HCT116 (cell line): ENCODE results near the gene TM9SF1. TPM values are rescaled to one million over a fixed set of nuclear protein-coding genes. Genes with fewer than 3 reads are reported as not detected.

Experiments
- ATAC-seq: fragments of 200-7000 bp; cut with Tn5 transposase; 2 replicates; pipeline ENCODE4 v1.9.1; 2020; ENCODE audit warnings: mild to moderate bottlenecking, moderate library complexity
- BruUV-seq: library from RNA; stranded (reverse); fragments of 400-500 nt; replicated peaks from 2 replicates; lab custom pipeline; 2021; lab: Mats Ljungman, UMichigan
- CTCF ChIA-PET: fragments of 300-600 bp; sonication (Branson Sonifier 250); formaldehyde crosslinking; loops from one replicate; lab custom pipeline; 2021; ENCODE audit warnings: antibody characterized with exemption; lab: Charles Lee
- POLR2A ChIA-PET: fragments of 300-600, 350-600 bp; sonication (Branson Sonifier 250); formaldehyde crosslinking; loops from one replicate; lab custom pipeline; 2021; ENCODE audit warnings: antibody characterized with exemption; lab: Charles Lee
- RAD21 ChIA-PET, 2 experiments: fragments of 300-600 bp; sonication (Branson Sonifier 250); formaldehyde crosslinking; loops; one replicate each; lab custom pipeline; 2023; ENCODE audit warnings: low total read pairs in 2 of 2; ENCODE audit not compliant: uncharacterized antibody in 2 of 2, unreplicated experiment in 2 of 2, low non-redundant PET in 1 of 2; lab: Charles Lee
- DNase-seq: peaks from one replicate; pipeline ENCODE4 v3.0.0-alpha.2; 2010; ENCODE audit warnings: low read depth, low spot score
- H2AFZ ChIP-seq: fragments of 200-600 bp; shearing (Covaris generic), sonication (generic); 2 replicates; pipeline ENCODE4 v1.6.1; 2017; ENCODE audit warnings: low read depth, mixed run types, mixed read lengths, antibody characterized with exemption, low read length; ENCODE audit not compliant: poor library complexity, severe bottlenecking
- H3K27ac ChIP-seq: 2 replicates; pipeline ENCODE4 v1.5.1; 2012; ENCODE audit warnings: low read depth, low read length
- H3K27me3 ChIP-seq: fragments of 200-600 bp; sonication (generic); 2 replicates; pipeline ENCODE4 v1.6.1; 2016; ENCODE audit warnings: mixed run types, low read length, mixed read lengths; ENCODE audit not compliant: insufficient read depth
- H3K36me3 ChIP-seq, 2 experiments: fragments of 200-500 bp in 1 of 2; fragments of 200-600 bp in 1 of 2; sonication (Bioruptor generic) in 1 of 2; sonication (generic) in 1 of 2; 2 replicates each; pipeline versions ENCODE4 v1.5.1 to v1.6.1; 2014 to 2016; ENCODE audit warnings: low read length in 2 of 2, inconsistent platforms in 1 of 2, mixed read lengths in 1 of 2, mixed run types in 1 of 2; ENCODE audit not compliant: insufficient read depth in 2 of 2, control insufficient read depth in 1 of 2
- H3K4me1 ChIP-seq, 2 experiments: fragments of 200-600 bp in 1 of 2; sonication (generic) in 1 of 2; 2 replicates each; pipeline versions ENCODE4 v1.5.1 to v1.6.1; 2012 to 2017; ENCODE audit warnings: low read length in 2 of 2, inconsistent platforms in 1 of 2, mild to moderate bottlenecking in 1 of 2, mixed read lengths in 1 of 2, mixed run types in 1 of 2, moderate library complexity in 1 of 2; ENCODE audit not compliant: insufficient read depth in 2 of 2, control insufficient read depth in 1 of 2
- H3K4me2 ChIP-seq: fragments of 200-600 bp; sonication (generic); 2 replicates; pipeline ENCODE4 v1.6.1; 2017; ENCODE audit warnings: mixed run types, low read length, mixed read lengths
- H3K4me3 ChIP-seq, 2 experiments: fragments of 200-600 bp in 1 of 2; sonication (generic) in 1 of 2; replicated peaks in 1 of 2; 2 replicates each; pipeline ENCODE4 v1.5.1; 2011 to 2016; ENCODE audit warnings: low read length in 2 of 2, control low read depth in 1 of 2, low read depth in 1 of 2, mild to moderate bottlenecking in 1 of 2, mixed read lengths in 1 of 2, mixed run types in 1 of 2
- H3K79me2 ChIP-seq: fragments of 200-600 bp; sonication (generic); 2 replicates; pipeline ENCODE4 v1.6.1; 2017; ENCODE audit warnings: mild to moderate bottlenecking, mixed run types, low read length, moderate library complexity, mixed read lengths; ENCODE audit not compliant: insufficient read depth
- H3K9ac ChIP-seq: fragments of 200-600 bp; sonication (generic); 2 replicates; pipeline ENCODE4 v1.6.1; 2016; ENCODE audit warnings: low read length, mixed read lengths
- H3K9me2 ChIP-seq: fragments of 200-600 bp; sonication (generic), shearing (Covaris generic); 2 replicates; pipeline ENCODE4 v1.6.1; 2017; ENCODE audit warnings: mixed run types, mild to moderate bottlenecking, moderate library complexity; ENCODE audit not compliant: insufficient read depth
- H3K9me3 ChIP-seq, 2 experiments: fragments of 200-500 bp in 1 of 2; fragments of 200-600 bp in 1 of 2; sonication (Bioruptor generic) in 1 of 2; sonication (generic) in 1 of 2; 2 replicates each; pipeline ENCODE4 v1.6.1; 2014 to 2017; ENCODE audit warnings: low read length in 2 of 2, mixed read lengths in 2 of 2, inconsistent platforms in 1 of 2, low read depth in 1 of 2, mild to moderate bottlenecking in 1 of 2, mixed run types in 1 of 2, moderate library complexity in 1 of 2; ENCODE audit not compliant: control insufficient read depth in 1 of 2, insufficient read depth in 1 of 2
- H4K20me1 ChIP-seq: fragments of 200-600 bp; sonication (generic), shearing (Covaris generic); 2 replicates; pipeline ENCODE4 v1.6.1; 2017; ENCODE audit warnings: mixed run types, mild to moderate bottlenecking, moderate library complexity; ENCODE audit not compliant: insufficient read depth
- ATF3 ChIP-seq: IDR thresholded peaks from 2 replicates; pipeline ENCODE4 v1.6.1; 2012
- CBX3 ChIP-seq: IDR thresholded peaks from 2 replicates; pipeline ENCODE4 v1.6.1; 2012; ENCODE audit warnings: low read depth
- CEBPB ChIP-seq: IDR thresholded peaks from 2 replicates; pipeline ENCODE4 v1.6.1; 2012; ENCODE audit warnings: low read depth
- EGR1 ChIP-seq: IDR thresholded peaks from 2 replicates; pipeline ENCODE4 v1.6.1; 2012; ENCODE audit warnings: low read depth
- ELF1 ChIP-seq: IDR thresholded peaks from 2 replicates; pipeline ENCODE4 v1.6.1; 2012; ENCODE audit warnings: low read depth, borderline replicate concordance
- EZH2phosphoT487 ChIP-seq: fragments of 200-600 bp; IDR thresholded peaks from 2 replicates; pipeline ENCODE4 v1.6.1; 2018; ENCODE audit warnings: antibody characterized with exemption, borderline replicate concordance
- FOSL1 ChIP-seq: IDR thresholded peaks from 2 replicates; pipeline ENCODE4 v1.6.1; 2012; ENCODE audit warnings: low read depth
- JUND ChIP-seq: IDR thresholded peaks from 2 replicates; pipeline ENCODE4 v1.6.1; 2012
- MAX ChIP-seq: IDR thresholded peaks from 2 replicates; pipeline ENCODE4 v1.6.1; 2012
- POLR2A ChIP-seq: IDR thresholded peaks from 2 replicates; pipeline ENCODE4 v1.7.0; 2011; ENCODE audit warnings: borderline replicate concordance; ENCODE audit not compliant: insufficient read depth, insufficient read length; ENCODE audit errors: extremely low read depth
- POLR2AphosphoS5 ChIP-seq: IDR thresholded peaks from 2 replicates; pipeline ENCODE4 v1.6.1; 2011; ENCODE audit warnings: mild to moderate bottlenecking, low read depth, low read length, moderate library complexity
- REST ChIP-seq: IDR thresholded peaks from 2 replicates; pipeline ENCODE4 v1.6.1; 2012; ENCODE audit warnings: low read depth
- SIN3A ChIP-seq: IDR thresholded peaks from 2 replicates; pipeline ENCODE4 v1.6.1; 2012; ENCODE audit warnings: low read depth
- SP1 ChIP-seq: IDR thresholded peaks from 2 replicates; pipeline ENCODE4 v1.6.1; 2012; ENCODE audit warnings: low read depth
- SRF ChIP-seq: IDR thresholded peaks from 2 replicates; pipeline ENCODE4 v1.6.1; 2012; ENCODE audit warnings: low read depth
- TCF7L2 ChIP-seq: IDR thresholded peaks from 2 replicates; pipeline ENCODE4 v1.7.0; 2011; ENCODE audit warnings: borderline replicate concordance, inconsistent platforms; ENCODE audit not compliant: insufficient read depth, insufficient read length; ENCODE audit errors: extremely low read depth
- YY1 ChIP-seq: IDR thresholded peaks from 2 replicates; pipeline ENCODE4 v1.6.1; 2011; ENCODE audit warnings: low read length, low read depth, moderate library complexity, mild to moderate bottlenecking; ENCODE audit not compliant: insufficient replicate concordance; ENCODE audit errors: extremely low read depth
- ZBTB33 ChIP-seq: IDR thresholded peaks from 2 replicates; pipeline ENCODE4 v1.6.1; 2011; ENCODE audit warnings: mild to moderate bottlenecking, low read length, moderate library complexity; ENCODE audit not compliant: insufficient replicate concordance; ENCODE audit errors: extremely low read depth
- ZFX ChIP-seq: fragments of 450-650 bp; IDR thresholded peaks from 2 replicates; pipeline ENCODE4 v1.6.1; 2017
- ZNF274 ChIP-seq: fragments of 200-500 bp; sonication (Bioruptor generic); IDR thresholded peaks from 2 replicates; pipeline ENCODE4 v1.6.1; 2014; ENCODE audit warnings: mild to moderate bottlenecking, low read depth, low read length, inconsistent platforms
- intact Hi-C: fragments of 100-400 bp; cut with micrococcal nuclease; formaldehyde crosslinking; loops from 2 replicates; pipeline ENCODE4 v1.10.0; 2022
- total RNA-seq: library from RNA; stranded (reverse); gene quantifications from one replicate; pipeline ENCODE4 v1.2.1, GENCODE V29; 2021; ENCODE audit not compliant: unreplicated experiment

Gene TM9SF1
- total RNA-seq, 1 experiment from 2014 or later: 35.2 TPM

DNA sequence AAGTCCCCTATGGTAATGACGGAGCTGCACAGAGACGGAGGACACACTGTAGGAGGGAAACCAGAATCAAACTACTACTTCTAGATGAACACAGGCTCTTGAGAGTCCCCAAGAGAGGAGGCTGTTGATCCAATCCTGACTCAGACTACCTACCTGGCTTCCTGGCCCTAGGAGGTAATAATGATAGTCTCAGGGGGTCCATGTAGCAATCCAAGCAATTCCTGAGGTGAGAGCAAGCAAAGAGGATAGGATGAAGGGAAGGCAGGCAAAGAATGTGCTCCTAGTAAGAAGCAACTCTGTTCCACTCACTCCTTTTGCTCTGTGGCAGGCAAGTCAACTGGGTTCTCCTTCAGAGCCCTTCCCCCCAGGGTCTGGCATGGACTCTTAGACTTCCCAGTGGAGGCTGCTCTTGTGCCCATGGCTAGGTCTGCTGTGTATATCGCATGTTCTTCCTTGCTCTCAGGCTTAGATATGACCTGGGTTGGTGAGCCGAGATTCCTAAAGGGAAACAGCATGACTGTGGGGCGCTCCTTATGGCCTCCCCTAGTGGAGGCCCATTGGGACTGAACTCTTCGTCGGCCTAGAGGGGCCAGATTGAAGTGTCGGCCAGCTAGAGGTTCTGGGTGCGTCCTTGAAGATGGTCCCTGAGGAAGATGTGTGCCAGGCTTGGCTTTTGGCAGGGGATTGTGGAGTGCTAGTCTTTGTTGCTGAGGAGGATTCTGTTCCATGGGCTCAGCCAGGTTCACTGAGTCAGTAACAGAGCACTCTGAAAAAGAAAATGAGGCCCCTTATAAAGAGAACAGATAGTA is 45.1 kb upstream of the TM9SF1 start:
- CTCF ChIA-PET: no interaction called here
- peaks cover 45 to 52% of the 10 kb centered on the region in 2 experiments; a peak in 3 of 4 replicates for H3K36me3 ChIP-seq

More for the DNA sequence above, 45.1 kb upstream of the TM9SF1 start:
- peak overlapping the region; percentile 6; the same call in 1 of the 2 replicates for H3K9ac ChIP-seq
- peaks cover 11 to 40% of the 10 kb centered on the region in 2 experiments for H3K4me1 ChIP-seq
- DNase-seq (no peak), ATAC-seq (no peak)
- intact Hi-C loops: no loop called here
- no peaks in the 10 kb centered on the region for H4K20me1 ChIP-seq
- BruUV-seq: no TSS peak
- H3K4me3 ChIP-seq: no peak overlapping the region
- ChIA-PET POLR2A (no interaction called here), RAD21 (no interaction called here)
- peaks cover 20% of the 10 kb centered on the region; the same call in 1 of the 2 replicates for H3K79me2 ChIP-seq
- H3K4me2 ChIP-seq: no peak overlapping the region
- H3K9me3 ChIP-seq: no peaks in the 10 kb centered on the region
- H3K27ac ChIP-seq: no peak overlapping the region
- no peaks in the 10 kb centered on the region for H3K9me2 ChIP-seq
- TF ChIP-seq POLR2AphosphoS5 (no peak), SIN3A (no peak), YY1 (no peak), JUND (no peak), TCF7L2 (no peak), CEBPB (no peak), SP1 (no peak), SRF (no peak), POLR2A (no peak), REST (no peak), CBX3 (no peak), ZBTB33 (no peak), FOSL1 (no peak), MAX (no peak), ZFX (no peak), ATF3 (no peak), ZNF274 (no peak), EGR1 (no peak), ELF1 (no peak), EZH2phosphoT487 (no peak)
- H3K27me3 ChIP-seq: no peaks in the 10 kb centered on the region
- H2AFZ ChIP-seq: no peak overlapping the region
